H1 (cell line): ENCODE measurements around the gene TAF8. TPM values are rescaled to one million over a fixed set of nuclear protein-coding genes. Genes with fewer than 3 reads are reported as not detected.

Experiments
- BACH1 ChIP-seq: IDR thresholded peaks from 2 replicates; pipeline ENCODE4 v1.6.1; 2012; ENCODE audit warnings: low read length, improper control_type of control experiment
- CBX5 ChIP-seq: fragments of 300-800, 300-1000 bp; sonication (generic); IDR thresholded peaks from 2 replicates; pipeline ENCODE4 v1.7.1; 2016; ENCODE audit warnings: antibody characterized with exemption, low read length, low read depth
- CREB1 ChIP-seq: IDR thresholded peaks from 2 replicates; pipeline ENCODE4 v1.6.1; 2012; ENCODE audit warnings: inconsistent platforms
- EP300 ChIP-seq, 2 experiments: IDR thresholded peaks; 1 replicate in 1 of 2; 2 replicates in 1 of 2; pipeline ENCODE4 v1.6.1; 2011 to 2012; ENCODE audit warnings: low read depth in 2 of 2, low read length in 2 of 2, mild to moderate bottlenecking in 2 of 2, borderline replicate concordance in 1 of 2, inconsistent platforms in 1 of 2, moderate library complexity in 1 of 2
- HDAC6 ChIP-seq: IDR thresholded peaks from one replicate; pipeline ENCODE4 v1.7.1; 2012; ENCODE audit warnings: low read depth, mild to moderate bottlenecking, inconsistent platforms, low read length, moderate library complexity
- JUND ChIP-seq: IDR thresholded peaks from 2 replicates; pipeline ENCODE4 v1.6.1; 2011; ENCODE audit warnings: mild to moderate bottlenecking, improper control_type of control experiment, low read length
- KDM4A ChIP-seq: IDR thresholded peaks from one replicate; pipeline ENCODE4 v1.7.1; 2012; ENCODE audit warnings: low read depth, mild to moderate bottlenecking, moderate library complexity, low read length, inconsistent platforms; ENCODE audit not compliant: severe bottlenecking
- MAFK ChIP-seq: IDR thresholded peaks from 2 replicates; pipeline ENCODE4 v1.6.1; 2012; ENCODE audit warnings: low read depth, mild to moderate bottlenecking, improper control_type of control experiment, low read length
- RFX5 ChIP-seq: IDR thresholded peaks from 2 replicates; pipeline ENCODE4 v1.6.1; 2011; ENCODE audit warnings: low read depth, low read length, improper control_type of control experiment, borderline replicate concordance
- SP4 ChIP-seq: IDR thresholded peaks from 2 replicates; pipeline ENCODE4 v1.6.1; 2012; ENCODE audit warnings: low read length, inconsistent platforms
- TAF7 ChIP-seq: optimal IDR thresholded peaks from 2 replicates; pipeline ENCODE3; 2011; ENCODE audit warnings: low read depth, mild to moderate bottlenecking, inconsistent platforms, low read length, moderate library complexity, borderline replicate concordance
- polyA plus RNA-seq, 7 experiments: library from polyadenylated mRNA; depleted of rRNA in 3 of 7; stranded (reverse) in 5 of 7; unstranded in 2 of 7; fragments of >200 nt in 5 of 7; fragments of 200-250 nt in 2 of 7; gene quantifications; 1 replicate in 5 of 7; 2 replicates in 1 of 7; 4 replicates in 1 of 7; pipeline versions ENCODE4 v1.2.1 to v1.2.3, GENCODE V29; 2011 to 2013; ENCODE audit warnings: missing spikeins in 2 of 7, mixed read lengths in 2 of 7
- total RNA-seq: library from RNA; stranded (reverse); fragmentation: NEBNext Ultra II Directional; extraction: Animal tissue kit (Norgen Biotek cat#: 25700); gene quantifications from 2 replicates; pipeline ENCODE4 v1.2.1, GENCODE V29; 2021
- TF ChIP-seq, protein P1 (sequence below): fragments of 300-600 bp; sonication (generic); IDR thresholded peaks from 2 replicates; pipeline ENCODE4 v1.7.1; 2012; ENCODE audit warnings: low read length, moderate library complexity, mild to moderate bottlenecking, inconsistent platforms; ENCODE audit not compliant: insufficient replicate concordance

Gene TAF8
- total and polyA plus RNA-seq, 2 of the 8 experiments (the other 6 are each of a cell fraction or from before 2014, with no cell fraction given), result 32.2 to 34.0 TPM

DNA sequence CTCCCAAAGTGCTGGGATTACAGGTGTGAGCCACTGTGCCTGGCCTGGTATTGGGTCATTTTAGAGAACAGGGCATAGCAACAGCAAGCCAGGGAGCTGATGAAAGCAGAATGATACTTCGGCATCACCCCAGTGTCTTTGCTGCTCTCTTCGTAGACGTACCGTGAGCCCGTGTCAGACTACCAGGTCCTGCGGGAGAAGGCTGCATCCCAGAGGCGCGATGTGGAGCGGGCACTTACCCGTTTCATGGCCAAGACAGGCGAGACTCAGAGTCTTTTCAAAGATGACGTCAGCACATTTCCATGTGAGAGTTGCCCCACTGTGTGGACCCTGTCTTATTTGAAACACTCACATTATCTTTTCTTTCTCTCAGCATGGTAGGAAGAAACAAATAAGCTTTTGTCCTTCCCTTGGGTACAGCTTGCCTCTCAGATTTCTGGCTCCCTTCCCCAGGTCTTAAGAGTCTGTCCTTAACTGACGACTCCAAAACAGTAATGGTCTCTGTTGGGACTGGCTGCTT lies 15.9 kb downstream of the TAF8 start (continued):
- TF ChIP-seq, protein P1, sequence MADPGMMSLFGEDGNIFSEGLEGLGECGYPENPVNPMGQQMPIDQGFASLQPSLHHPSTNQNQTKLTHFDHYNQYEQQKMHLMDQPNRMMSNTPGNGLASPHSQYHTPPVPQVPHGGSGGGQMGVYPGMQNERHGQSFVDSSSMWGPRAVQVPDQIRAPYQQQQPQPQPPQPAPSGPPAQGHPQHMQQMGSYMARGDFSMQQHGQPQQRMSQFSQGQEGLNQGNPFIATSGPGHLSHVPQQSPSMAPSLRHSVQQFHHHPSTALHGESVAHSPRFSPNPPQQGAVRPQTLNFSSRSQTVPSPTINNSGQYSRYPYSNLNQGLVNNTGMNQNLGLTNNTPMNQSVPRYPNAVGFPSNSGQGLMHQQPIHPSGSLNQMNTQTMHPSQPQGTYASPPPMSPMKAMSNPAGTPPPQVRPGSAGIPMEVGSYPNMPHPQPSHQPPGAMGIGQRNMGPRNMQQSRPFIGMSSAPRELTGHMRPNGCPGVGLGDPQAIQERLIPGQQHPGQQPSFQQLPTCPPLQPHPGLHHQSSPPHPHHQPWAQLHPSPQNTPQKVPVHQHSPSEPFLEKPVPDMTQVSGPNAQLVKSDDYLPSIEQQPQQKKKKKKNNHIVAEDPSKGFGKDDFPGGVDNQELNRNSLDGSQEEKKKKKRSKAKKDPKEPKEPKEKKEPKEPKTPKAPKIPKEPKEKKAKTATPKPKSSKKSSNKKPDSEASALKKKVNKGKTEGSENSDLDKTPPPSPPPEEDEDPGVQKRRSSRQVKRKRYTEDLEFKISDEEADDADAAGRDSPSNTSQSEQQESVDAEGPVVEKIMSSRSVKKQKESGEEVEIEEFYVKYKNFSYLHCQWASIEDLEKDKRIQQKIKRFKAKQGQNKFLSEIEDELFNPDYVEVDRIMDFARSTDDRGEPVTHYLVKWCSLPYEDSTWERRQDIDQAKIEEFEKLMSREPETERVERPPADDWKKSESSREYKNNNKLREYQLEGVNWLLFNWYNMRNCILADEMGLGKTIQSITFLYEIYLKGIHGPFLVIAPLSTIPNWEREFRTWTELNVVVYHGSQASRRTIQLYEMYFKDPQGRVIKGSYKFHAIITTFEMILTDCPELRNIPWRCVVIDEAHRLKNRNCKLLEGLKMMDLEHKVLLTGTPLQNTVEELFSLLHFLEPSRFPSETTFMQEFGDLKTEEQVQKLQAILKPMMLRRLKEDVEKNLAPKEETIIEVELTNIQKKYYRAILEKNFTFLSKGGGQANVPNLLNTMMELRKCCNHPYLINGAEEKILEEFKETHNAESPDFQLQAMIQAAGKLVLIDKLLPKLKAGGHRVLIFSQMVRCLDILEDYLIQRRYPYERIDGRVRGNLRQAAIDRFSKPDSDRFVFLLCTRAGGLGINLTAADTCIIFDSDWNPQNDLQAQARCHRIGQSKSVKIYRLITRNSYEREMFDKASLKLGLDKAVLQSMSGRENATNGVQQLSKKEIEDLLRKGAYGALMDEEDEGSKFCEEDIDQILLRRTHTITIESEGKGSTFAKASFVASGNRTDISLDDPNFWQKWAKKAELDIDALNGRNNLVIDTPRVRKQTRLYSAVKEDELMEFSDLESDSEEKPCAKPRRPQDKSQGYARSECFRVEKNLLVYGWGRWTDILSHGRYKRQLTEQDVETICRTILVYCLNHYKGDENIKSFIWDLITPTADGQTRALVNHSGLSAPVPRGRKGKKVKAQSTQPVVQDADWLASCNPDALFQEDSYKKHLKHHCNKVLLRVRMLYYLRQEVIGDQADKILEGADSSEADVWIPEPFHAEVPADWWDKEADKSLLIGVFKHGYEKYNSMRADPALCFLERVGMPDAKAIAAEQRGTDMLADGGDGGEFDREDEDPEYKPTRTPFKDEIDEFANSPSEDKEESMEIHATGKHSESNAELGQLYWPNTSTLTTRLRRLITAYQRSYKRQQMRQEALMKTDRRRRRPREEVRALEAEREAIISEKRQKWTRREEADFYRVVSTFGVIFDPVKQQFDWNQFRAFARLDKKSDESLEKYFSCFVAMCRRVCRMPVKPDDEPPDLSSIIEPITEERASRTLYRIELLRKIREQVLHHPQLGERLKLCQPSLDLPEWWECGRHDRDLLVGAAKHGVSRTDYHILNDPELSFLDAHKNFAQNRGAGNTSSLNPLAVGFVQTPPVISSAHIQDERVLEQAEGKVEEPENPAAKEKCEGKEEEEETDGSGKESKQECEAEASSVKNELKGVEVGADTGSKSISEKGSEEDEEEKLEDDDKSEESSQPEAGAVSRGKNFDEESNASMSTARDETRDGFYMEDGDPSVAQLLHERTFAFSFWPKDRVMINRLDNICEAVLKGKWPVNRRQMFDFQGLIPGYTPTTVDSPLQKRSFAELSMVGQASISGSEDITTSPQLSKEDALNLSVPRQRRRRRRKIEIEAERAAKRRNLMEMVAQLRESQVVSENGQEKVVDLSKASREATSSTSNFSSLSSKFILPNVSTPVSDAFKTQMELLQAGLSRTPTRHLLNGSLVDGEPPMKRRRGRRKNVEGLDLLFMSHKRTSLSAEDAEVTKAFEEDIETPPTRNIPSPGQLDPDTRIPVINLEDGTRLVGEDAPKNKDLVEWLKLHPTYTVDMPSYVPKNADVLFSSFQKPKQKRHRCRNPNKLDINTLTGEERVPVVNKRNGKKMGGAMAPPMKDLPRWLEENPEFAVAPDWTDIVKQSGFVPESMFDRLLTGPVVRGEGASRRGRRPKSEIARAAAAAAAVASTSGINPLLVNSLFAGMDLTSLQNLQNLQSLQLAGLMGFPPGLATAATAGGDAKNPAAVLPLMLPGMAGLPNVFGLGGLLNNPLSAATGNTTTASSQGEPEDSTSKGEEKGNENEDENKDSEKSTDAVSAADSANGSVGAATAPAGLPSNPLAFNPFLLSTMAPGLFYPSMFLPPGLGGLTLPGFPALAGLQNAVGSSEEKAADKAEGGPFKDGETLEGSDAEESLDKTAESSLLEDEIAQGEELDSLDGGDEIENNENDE, result no peak
- no peak for TF ChIP-seq MAFK
- no peak for TF ChIP-seq HDAC6
- no peak for TF ChIP-seq JUND
- TF ChIP-seq KDM4A, result no peak
- TF ChIP-seq BACH1, result no peak
- no peak for TF ChIP-seq CBX5
- no peak for TF ChIP-seq SP4
- no peak for TF ChIP-seq RFX5
- TF ChIP-seq EP300 (IDR thresholded peaks at IDR 0.05; ENCODE audit: borderline replicate concordance in 1 of 2, low read depth in 2 of 2, low read length in 2 of 2), result no peak
- no peak for TF ChIP-seq TAF7
- TF ChIP-seq CREB1, result no peak
